OCI-LY1 (cell line): Measurements from ENCODE around the gene MRPL45.

Experiments
- H2AFZ ChIP-seq: fragments of 200-600 bp; sonication (generic), shearing (Covaris generic); 2 replicates; pipeline ENCODE4 v1.6.0; 2014; ENCODE audit warnings: antibody characterized with exemption, mild to moderate bottlenecking, low read length
- H3F3A ChIP-seq: fragments of 200-600 bp; sonication (generic), shearing (Covaris generic); 2 replicates; pipeline ENCODE4 v1.6.0; 2014; ENCODE audit warnings: mild to moderate bottlenecking, antibody characterized with exemption, low read length, moderate library complexity; ENCODE audit not compliant: insufficient read depth
- H3K27ac ChIP-seq: fragments of 200-600 bp; sonication (generic); 2 replicates; pipeline ENCODE4 v1.5.1; 2014; ENCODE audit warnings: low read length, mixed run types, mild to moderate bottlenecking, low read depth; ENCODE audit not compliant: poor library complexity, severe bottlenecking
- H3K27me3 ChIP-seq: fragments of 200-600 bp; sonication (generic); 2 replicates; pipeline ENCODE4 v1.6.0; 2014; ENCODE audit warnings: antibody characterized with exemption, mild to moderate bottlenecking, low read length, moderate library complexity; ENCODE audit not compliant: insufficient read depth
- H3K36me3 ChIP-seq: fragments of 200-600 bp; sonication (generic); 2 replicates; pipeline ENCODE4 v1.6.1; 2014; ENCODE audit warnings: mild to moderate bottlenecking, antibody characterized with exemption, low read length, moderate library complexity, mixed read lengths; ENCODE audit not compliant: insufficient read depth
- H3K4me1 ChIP-seq: fragments of 200-600 bp; sonication (generic); 2 replicates; pipeline ENCODE4 v1.5.1; 2014; ENCODE audit warnings: mild to moderate bottlenecking, low read length, moderate library complexity; ENCODE audit not compliant: insufficient read depth, severe bottlenecking
- H3K4me2 ChIP-seq: fragments of 200-600 bp; sonication (generic), shearing (Covaris generic); 2 replicates; pipeline ENCODE4 v1.6.1; 2014; ENCODE audit warnings: low read length
- H3K4me3 ChIP-seq: fragments of 200-600 bp; sonication (generic); 2 replicates; pipeline ENCODE4 v1.5.1; 2014; ENCODE audit warnings: low read length, low read depth, mild to moderate bottlenecking, mixed read lengths; ENCODE audit not compliant: poor library complexity, severe bottlenecking
- H3K79me2 ChIP-seq: fragments of 200-600 bp; shearing (Covaris generic); 2 replicates; pipeline ENCODE4 v1.6.1; 2016; ENCODE audit warnings: mixed run types, low read length, mixed read lengths; ENCODE audit not compliant: insufficient read depth
- H3K9ac ChIP-seq: fragments of 200-600 bp; sonication (generic), shearing (Covaris generic); 2 replicates; pipeline ENCODE4 v1.6.1; 2014; ENCODE audit warnings: mild to moderate bottlenecking, low read length, mixed read lengths
- H3K9me2 ChIP-seq: fragments of 200-600 bp; sonication (generic), shearing (Covaris generic); 2 replicates; pipeline ENCODE4 v1.6.1; 2014; ENCODE audit warnings: low read depth, mild to moderate bottlenecking, low read length, mixed read lengths
- H3K9me3 ChIP-seq: fragments of 200-600 bp; shearing (Covaris generic); 2 replicates; pipeline ENCODE4 v1.6.1; 2014; ENCODE audit warnings: low read length, mixed read lengths
- H4K20me1 ChIP-seq: fragments of 200-600 bp; sonication (generic), shearing (Covaris generic); 2 replicates; pipeline ENCODE4 v1.6.0; 2016; ENCODE audit warnings: mild to moderate bottlenecking, low read length; ENCODE audit not compliant: insufficient read depth
- EZH2 ChIP-seq: fragments of 200-600 bp; sonication (generic), shearing (Covaris generic); IDR thresholded peaks from 2 replicates; pipeline ENCODE4 v1.8.0; 2017; ENCODE audit warnings: borderline replicate concordance, mixed run types, mild to moderate bottlenecking, antibody characterized with exemption, low read length, moderate library complexity, mixed read lengths
- TF ChIP-seq, protein P1 (sequence below): fragments of 200-600 bp; sonication (generic), shearing (Covaris generic); IDR thresholded peaks from 2 replicates; pipeline ENCODE4 v1.5.1; 2017; ENCODE audit warnings: mild to moderate bottlenecking, antibody characterized with exemption, low read length, moderate library complexity, mixed read lengths

Gene MRPL45

DNA sequence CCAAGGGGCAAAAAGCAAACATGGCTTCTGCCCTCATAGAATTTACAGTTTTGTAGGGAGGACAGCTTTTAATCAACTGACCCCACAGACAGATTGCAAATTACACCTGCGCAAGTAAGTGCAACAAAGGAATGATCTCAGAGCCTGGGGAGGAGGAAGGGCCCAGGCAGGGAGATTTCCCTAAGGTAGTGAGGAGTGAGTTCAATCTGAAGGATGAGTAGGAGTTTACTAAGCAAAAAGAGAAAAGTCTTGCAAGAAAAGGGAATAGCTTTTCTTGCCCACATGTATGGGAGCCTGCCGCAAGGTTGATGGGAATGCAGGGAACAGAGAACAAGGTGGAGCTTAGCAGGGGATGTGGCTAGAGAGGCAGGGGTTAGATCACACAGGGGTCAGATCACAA is 53.1 kb downstream of the MRPL45 start:
- Histone ChIP-seq H3K9me3 (no peaks in the 10 kb centered on the region), H3K36me3 (no peaks in the 10 kb centered on the region), H3K9ac (no peak overlapping the region), H2AFZ (no peak overlapping the region), H3K9me2 (no peaks in the 10 kb centered on the region), H3F3A (peaks cover under 1% of the 10 kb centered on the region; the same call in 1 of the 2 replicates), H4K20me1 (no peaks in the 10 kb centered on the region), H3K79me2 (no peaks in the 10 kb centered on the region), H3K4me1 (peaks cover 33% of the 10 kb centered on the region), H3K27ac (no peak overlapping the region), H3K4me3 (no peak overlapping the region), H3K4me2 (no peak overlapping the region), H3K27me3 (no peaks in the 10 kb centered on the region)
- TF ChIP-seq EZH2: no peak
- TF ChIP-seq, protein P1, sequence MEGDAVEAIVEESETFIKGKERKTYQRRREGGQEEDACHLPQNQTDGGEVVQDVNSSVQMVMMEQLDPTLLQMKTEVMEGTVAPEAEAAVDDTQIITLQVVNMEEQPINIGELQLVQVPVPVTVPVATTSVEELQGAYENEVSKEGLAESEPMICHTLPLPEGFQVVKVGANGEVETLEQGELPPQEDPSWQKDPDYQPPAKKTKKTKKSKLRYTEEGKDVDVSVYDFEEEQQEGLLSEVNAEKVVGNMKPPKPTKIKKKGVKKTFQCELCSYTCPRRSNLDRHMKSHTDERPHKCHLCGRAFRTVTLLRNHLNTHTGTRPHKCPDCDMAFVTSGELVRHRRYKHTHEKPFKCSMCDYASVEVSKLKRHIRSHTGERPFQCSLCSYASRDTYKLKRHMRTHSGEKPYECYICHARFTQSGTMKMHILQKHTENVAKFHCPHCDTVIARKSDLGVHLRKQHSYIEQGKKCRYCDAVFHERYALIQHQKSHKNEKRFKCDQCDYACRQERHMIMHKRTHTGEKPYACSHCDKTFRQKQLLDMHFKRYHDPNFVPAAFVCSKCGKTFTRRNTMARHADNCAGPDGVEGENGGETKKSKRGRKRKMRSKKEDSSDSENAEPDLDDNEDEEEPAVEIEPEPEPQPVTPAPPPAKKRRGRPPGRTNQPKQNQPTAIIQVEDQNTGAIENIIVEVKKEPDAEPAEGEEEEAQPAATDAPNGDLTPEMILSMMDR: no peak

DNA sequence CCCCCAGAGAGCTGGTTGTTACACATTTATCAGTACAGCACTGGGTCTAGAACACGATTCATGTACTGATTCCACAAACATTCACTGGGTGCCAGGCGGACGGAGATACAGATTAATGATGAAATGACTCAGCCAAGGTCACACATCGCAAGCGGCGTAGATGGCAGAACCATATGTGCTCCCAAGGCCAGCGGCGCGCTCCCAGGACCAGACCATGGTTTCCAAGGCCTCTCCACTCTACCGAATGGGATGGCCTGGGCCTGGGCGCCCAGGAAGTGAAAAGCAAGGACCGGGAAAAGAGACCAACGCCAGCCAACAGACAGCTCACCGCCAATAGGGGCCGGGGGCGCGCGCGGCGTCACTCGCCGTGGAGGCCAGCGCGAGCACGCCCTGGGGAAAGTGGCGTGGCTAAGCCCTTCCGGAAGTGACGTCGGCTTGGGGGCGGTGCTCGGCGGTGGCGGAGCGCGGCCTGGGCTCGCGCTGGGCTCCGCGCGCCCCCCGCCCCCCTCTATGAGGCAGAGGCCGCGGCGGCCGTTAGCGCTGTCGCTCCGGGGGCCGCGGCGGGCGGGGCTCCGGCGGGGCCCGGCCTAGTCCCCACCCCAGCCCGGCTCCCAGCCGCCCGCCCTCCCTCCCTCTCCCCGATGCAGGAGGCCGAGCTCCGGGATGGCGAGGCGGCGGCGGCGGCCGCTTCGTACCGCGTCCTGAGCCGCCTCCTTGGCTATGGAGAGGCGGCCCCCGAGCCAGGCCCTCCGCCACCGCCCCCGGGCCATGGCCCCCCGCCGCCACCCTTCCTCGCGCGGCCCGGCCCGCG is 54.6 kb downstream of the MRPL45 start, which contains the start of gene SOCS7:
TSS of gene SOCS7 (plus strand) at position 433 of the 811 bp plus-strand sequence. CDS start at position 642, 209 bp downstream.
- TF ChIP-seq, protein P1: no peak
- no peak within 1 kb of the TSS for H3K27ac ChIP-seq
- peak within 1 kb of the TSS; percentile 98 for H2AFZ ChIP-seq

DNA sequence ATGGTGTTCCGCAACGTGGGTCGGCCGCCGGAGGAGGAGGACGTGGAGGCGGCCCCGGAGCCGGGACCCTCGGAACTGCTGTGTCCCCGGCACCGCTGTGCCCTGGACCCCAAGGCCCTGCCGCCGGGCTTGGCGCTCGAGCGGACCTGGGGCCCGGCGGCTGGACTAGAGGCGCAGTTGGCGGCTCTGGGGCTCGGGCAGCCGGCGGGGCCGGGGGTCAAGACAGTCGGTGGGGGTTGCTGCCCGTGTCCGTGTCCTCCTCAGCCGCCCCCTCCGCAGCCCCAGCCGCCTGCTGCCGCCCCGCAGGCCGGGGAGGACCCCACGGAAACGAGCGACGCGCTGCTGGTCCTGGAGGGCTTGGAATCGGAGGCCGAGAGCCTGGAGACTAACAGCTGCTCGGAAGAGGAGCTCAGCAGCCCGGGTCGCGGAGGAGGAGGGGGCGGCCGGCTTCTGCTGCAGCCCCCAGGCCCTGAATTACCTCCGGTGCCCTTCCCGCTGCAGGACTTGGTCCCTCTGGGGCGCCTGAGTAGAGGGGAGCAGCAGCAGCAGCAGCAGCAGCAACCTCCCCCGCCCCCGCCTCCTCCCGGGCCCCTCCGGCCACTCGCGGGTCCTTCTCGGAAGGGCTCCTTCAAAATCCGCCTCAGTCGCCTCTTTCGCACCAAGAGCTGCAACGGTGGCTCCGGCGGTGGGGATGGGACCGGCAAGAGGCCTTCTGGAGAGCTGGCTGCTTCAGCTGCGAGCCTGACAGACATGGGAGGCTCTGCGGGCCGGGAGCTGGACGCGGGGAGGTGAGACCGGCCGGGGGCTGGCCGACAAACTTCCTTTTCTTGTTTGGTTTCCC is 55.5 kb downstream of the MRPL45 start:
- Histone ChIP-seq H3K9me2 (no peaks in the 10 kb centered on the region), H3F3A (peaks cover 3% of the 10 kb centered on the region; the same call in 1 of the 2 replicates), H3K4me2 (peak overlapping the region; percentile 98), H3K36me3 (no peaks in the 10 kb centered on the region), H3K9ac (peak overlapping the region; percentile 84), H4K20me1 (no peaks in the 10 kb centered on the region), H3K27ac (no peak overlapping the region), H3K27me3 (no peaks in the 10 kb centered on the region), H3K4me3 (peak overlapping the region; percentile 87), H3K9me3 (no peaks in the 10 kb centered on the region), H3K4me1 (peaks cover 33% of the 10 kb centered on the region), H2AFZ (no peak overlapping the region), H3K79me2 (no peaks in the 10 kb centered on the region)
- TF ChIP-seq, protein P1: no peak
- TF ChIP-seq EZH2: no peak

More for the DNA sequence above, 54.6 kb downstream of the MRPL45 start, which contains the start of gene SOCS7:
- Histone ChIP-seq H4K20me1 (no peaks in the 10 kb centered on the region), H3F3A (peaks cover 3% of the 10 kb centered on the region; the same call in 1 of the 2 replicates), H3K27me3 (no peaks in the 10 kb centered on the region), H3K4me3 (peak within 1 kb of the TSS; percentile 87), H3K9me2 (no peaks in the 10 kb centered on the region), H3K4me1 (peaks cover 33% of the 10 kb centered on the region), H3K79me2 (no peaks in the 10 kb centered on the region), H3K36me3 (no peaks in the 10 kb centered on the region), H3K9ac (peak within 1 kb of the TSS; percentile 95), H3K9me3 (no peaks in the 10 kb centered on the region), H3K4me2 (peak within 1 kb of the TSS; percentile 98)
